ENCODE measurements around the gene LDLRAD4.

Gene LDLRAD4

GRCh38 chr18:13434854-13435253 is 216.3 kb downstream of the LDLRAD4 start:
- no peak overlapping the region for H3K27ac Mint-ChIP-seq
- H3K4me1 Mint-ChIP-seq (ENCODE audit: low read depth): peaks cover 56% of the 10 kb centered on the region
- peaks cover 3% of the 10 kb centered on the region for H3K36me3 Mint-ChIP-seq (ENCODE audit: low read depth)
- H3K4me3 Mint-ChIP-seq: no peak overlapping the region
- no peaks in the 10 kb centered on the region for H3K27me3 Mint-ChIP-seq
- H3K9me3 Mint-ChIP-seq: no peaks in the 10 kb centered on the region

- Mint-ChIP-seq H3K4me1 (ENCODE audit: low read depth) (peaks cover 60% of the 10 kb centered on the region), H3K4me3 (no peak overlapping the region), H3K9me3 (no peaks in the 10 kb centered on the region)
Measured at GRCh38 chr18:13435586-13436333, 217.2 kb downstream of the LDLRAD4 start.

GRCh38 chr18:13436576-13436975 is 218.0 kb downstream of the LDLRAD4 start:
- Mint-ChIP-seq H3K27ac (peak overlapping the region; percentile 79), H3K27me3 (no peaks in the 10 kb centered on the region), H3K4me3 (no peak overlapping the region), H3K9me3 (no peaks in the 10 kb centered on the region), H3K4me1 (ENCODE audit: low read depth) (peaks cover 60% of the 10 kb centered on the region), H3K36me3 (ENCODE audit: low read depth) (peaks cover 3% of the 10 kb centered on the region)

More at GRCh38 chr18:13435586-13436333, 217.2 kb downstream of the LDLRAD4 start:
- Mint-ChIP-seq H3K27ac (peak overlapping the region; percentile 79), H3K27me3 (no peaks in the 10 kb centered on the region), H3K36me3 (ENCODE audit: low read depth) (peaks cover 3% of the 10 kb centered on the region)

- Mint-ChIP-seq H3K4me3 (no peak overlapping the region), H3K9me3 (no peaks in the 10 kb centered on the region), H3K36me3 (ENCODE audit: low read depth) (peaks cover 3% of the 10 kb centered on the region), H3K27me3 (no peaks in the 10 kb centered on the region), H3K27ac (peak overlapping the region; percentile 79), H3K4me1 (ENCODE audit: low read depth) (peaks cover 60% of the 10 kb centered on the region)
Measured at GRCh38 chr18:13437034-13437433, 218.5 kb downstream of the LDLRAD4 start.

- Mint-ChIP-seq H3K27me3 (no peaks in the 10 kb centered on the region), H3K4me3 (peak overlapping the region; percentile 70), H3K36me3 (ENCODE audit: low read depth) (no peaks in the 10 kb centered on the region), H3K9me3 (no peaks in the 10 kb centered on the region), H3K4me1 (ENCODE audit: low read depth) (peaks cover 58% of the 10 kb centered on the region), H3K27ac (peak overlapping the region; percentile 79)
Measured at GRCh38 chr18:13437796-13438506, 219.4 kb downstream of the LDLRAD4 start.

GRCh38 chr18:13438507-13439056 is 220.0 kb downstream of the LDLRAD4 start:
- peak overlapping the region; percentile 70 for H3K4me3 Mint-ChIP-seq
- H3K36me3 Mint-ChIP-seq (ENCODE audit: low read depth): peaks cover 4% of the 10 kb centered on the region
- peaks cover 59% of the 10 kb centered on the region for H3K4me1 Mint-ChIP-seq (ENCODE audit: low read depth)
- H3K27me3 Mint-ChIP-seq: no peaks in the 10 kb centered on the region
- no peaks in the 10 kb centered on the region for H3K9me3 Mint-ChIP-seq
- H3K27ac Mint-ChIP-seq: peak overlapping the region; percentile 79

GRCh38 chr18:13439461-13439860 is 220.9 kb downstream of the LDLRAD4 start:
- Mint-ChIP-seq H3K36me3 (ENCODE audit: low read depth) (peaks cover 4% of the 10 kb centered on the region), H3K27ac (no peak overlapping the region), H3K27me3 (no peaks in the 10 kb centered on the region), H3K4me1 (ENCODE audit: low read depth) (peaks cover 59% of the 10 kb centered on the region), H3K4me3 (no peak overlapping the region), H3K9me3 (no peaks in the 10 kb centered on the region)

GRCh38 chr18:13440277-13441248 is 222.0 kb downstream of the LDLRAD4 start:
- peaks cover 53% of the 10 kb centered on the region for H3K4me1 Mint-ChIP-seq (ENCODE audit: low read depth)
- H3K27me3 Mint-ChIP-seq: no peaks in the 10 kb centered on the region
- H3K27ac Mint-ChIP-seq: no peak overlapping the region
- H3K4me3 Mint-ChIP-seq: no peak overlapping the region
- peaks cover 4% of the 10 kb centered on the region for H3K36me3 Mint-ChIP-seq (ENCODE audit: low read depth)
- no peaks in the 10 kb centered on the region for H3K9me3 Mint-ChIP-seq

GRCh38 chr18:13441736-13442135 is 223.2 kb downstream of the LDLRAD4 start:
- Mint-ChIP-seq H3K4me3 (no peak overlapping the region), H3K27ac (no peak overlapping the region), H3K9me3 (no peaks in the 10 kb centered on the region), H3K27me3 (no peaks in the 10 kb centered on the region), H3K36me3 (ENCODE audit: low read depth) (peaks cover 4% of the 10 kb centered on the region), H3K4me1 (ENCODE audit: low read depth) (peaks cover 41% of the 10 kb centered on the region)

GRCh38 chr18:13442451-13442850 is 223.9 kb downstream of the LDLRAD4 start:
- H3K4me3 Mint-ChIP-seq: no peak overlapping the region
- peaks cover 36% of the 10 kb centered on the region for H3K4me1 Mint-ChIP-seq (ENCODE audit: low read depth)
- peaks cover 4% of the 10 kb centered on the region for H3K36me3 Mint-ChIP-seq (ENCODE audit: low read depth)
- no peak overlapping the region for H3K27ac Mint-ChIP-seq
- no peaks in the 10 kb centered on the region for H3K9me3 Mint-ChIP-seq
- no peaks in the 10 kb centered on the region for H3K27me3 Mint-ChIP-seq

- peaks cover 4% of the 10 kb centered on the region for H3K36me3 Mint-ChIP-seq (ENCODE audit: low read depth)
- no peaks in the 10 kb centered on the region for H3K27me3 Mint-ChIP-seq
- peaks cover 28% of the 10 kb centered on the region for H3K4me1 Mint-ChIP-seq (ENCODE audit: low read depth)
- H3K4me3 Mint-ChIP-seq: no peak overlapping the region
- no peak overlapping the region for H3K27ac Mint-ChIP-seq
- no peaks in the 10 kb centered on the region for H3K9me3 Mint-ChIP-seq
Measured at GRCh38 chr18:13443552-13443951, 225.0 kb downstream of the LDLRAD4 start.

GRCh38 chr18:13444430-13445240 is 226.1 kb downstream of the LDLRAD4 start:
- Mint-ChIP-seq H3K27me3 (no peaks in the 10 kb centered on the region), H3K36me3 (ENCODE audit: low read depth) (peaks cover 4% of the 10 kb centered on the region), H3K4me3 (no peak overlapping the region), H3K4me1 (ENCODE audit: low read depth) (peaks cover 18% of the 10 kb centered on the region), H3K9me3 (no peaks in the 10 kb centered on the region), H3K27ac (no peak overlapping the region)

- H3K9me3 Mint-ChIP-seq: no peaks in the 10 kb centered on the region
- no peak overlapping the region for H3K27ac Mint-ChIP-seq
- H3K36me3 Mint-ChIP-seq (ENCODE audit: low read depth): peaks cover 4% of the 10 kb centered on the region
- H3K4me3 Mint-ChIP-seq: no peak overlapping the region
- no peaks in the 10 kb centered on the region for H3K27me3 Mint-ChIP-seq
- H3K4me1 Mint-ChIP-seq (ENCODE audit: low read depth): peaks cover 16% of the 10 kb centered on the region
Measured at GRCh38 chr18:13445241-13445897, 226.8 kb downstream of the LDLRAD4 start.
